GM23338 (cell line): ENCODE results near the gene GPR108.

Source experiments
- CREB1 ChIP-seq: fragments of 250-450 bp; sonication (Bioruptor Pico); IDR thresholded peaks from 2 replicates; pipeline ENCODE4 v1.5.0; 2020; ENCODE audit warnings: low read depth, mild to moderate bottlenecking, moderate library complexity
- CTCF ChIP-seq, 2 experiments: fragments of 200-600 bp in 1 of 2; sonication (generic) in 1 of 2; conservative IDR thresholded peaks; 2 replicates each; pipeline versions ENCODE4 v1.5.1 to v1.6.1; 2016 to 2017; ENCODE audit warnings: antibody characterized with exemption in 2 of 2, low read depth in 2 of 2, mild to moderate bottlenecking in 2 of 2, moderate library complexity in 1 of 2
- EZH2 ChIP-seq: fragments of 200-600 bp; sonication (generic); IDR thresholded peaks from one replicate; pipeline ENCODE4 v1.8.0; 2017; ENCODE audit warnings: antibody characterized with exemption, mild to moderate bottlenecking, low read depth; ENCODE audit not compliant: unreplicated experiment
- EZH2phosphoT487 ChIP-seq: fragments of 200-600 bp; sonication (generic); IDR thresholded peaks from one replicate; pipeline ENCODE4 v1.8.1; 2018; ENCODE audit warnings: antibody characterized with exemption; ENCODE audit not compliant: unreplicated experiment
- JUNB ChIP-seq: IDR thresholded peaks from one replicate; pipeline ENCODE4 v1.6.1; 2016; ENCODE audit warnings: antibody characterized with exemption; ENCODE audit not compliant: unreplicated experiment
- POLR2AphosphoS5 ChIP-seq: IDR thresholded peaks from 2 replicates; pipeline ENCODE4 v1.6.1; 2016; ENCODE audit warnings: antibody characterized with exemption, low read depth
- REST ChIP-seq: IDR thresholded peaks from one replicate; pipeline ENCODE4 v1.6.1; 2018; ENCODE audit warnings: antibody characterized with exemption; ENCODE audit not compliant: unreplicated experiment
- ZNF331 ChIP-seq: fragments of 250-450 bp; sonication (Bioruptor Pico); IDR thresholded peaks from 2 replicates; pipeline ENCODE4 v1.5.0; 2020; ENCODE audit warnings: low read depth, mild to moderate bottlenecking, moderate library complexity

- TF ChIP-seq EZH2 (no peak), POLR2AphosphoS5 (no peak), CTCF (conservative IDR thresholded peaks at IDR 0.05; ENCODE audit: low read depth in 2 of 2) (no peak), ZNF331 (CRISPR knock-in tag) (no peak), CREB1 (CRISPR knock-in tag) (0 out of 2 replicates have a peak, but pooled peaks have one; percentile 36), EZH2phosphoT487 (no peak), REST (no peak), JUNB (no peak)
These were observed 28.5 kb upstream of the GPR108 start for GRCh38 chr19:6765738-6766356.
